Measurements from ENCODE around the gene MBD5.

GRCh38 chr2:148026573-148026972, 5.7 kb downstream of the MBD5 start:
- TF ChIP-seq CTCF (IDR thresholded peaks at IDR 0.05) (no peak), POLR2A (IDR thresholded peaks at IDR 0.05) (no peak)

Data from stomach (tissue), 4 donors.